Thoracic aorta (tissue), 2 donors: ENCODE data around the gene TMEM145. TPM values are rescaled to one million over a fixed set of nuclear protein-coding genes. Genes with fewer than 3 reads are reported as not detected.

Experiments used
- ATAC-seq: fragments of 150-250 bp; one replicate; pipeline ENCODE4 v1.8.0; 2017; ENCODE audit warnings: low read depth; ENCODE audit not compliant: insufficient number of reproducible peaks, low FRiP score
- DNase-seq: peaks from one replicate; pipeline ENCODE4 v3.0.0-alpha.2; 2020; ENCODE audit warnings: low spot score
- H3K27ac ChIP-seq, 2 donors: fragments of 200-600 bp; sonication (generic); 1 replicate in 1 of 2; 2 replicates in 1 of 2; pipeline ENCODE4 v1.5.1; 2016; ENCODE audit warnings: mild to moderate bottlenecking in 2 of 2, moderate library complexity in 2 of 2
- H3K27me3 ChIP-seq: fragments of 200-600 bp; sonication (generic); replicated peaks from 2 replicates; pipeline ENCODE4 v1.6.0; 2016; ENCODE audit warnings: mild to moderate bottlenecking; ENCODE audit not compliant: insufficient read depth
- H3K36me3 ChIP-seq: fragments of 200-600 bp; sonication (generic); one replicate; pipeline ENCODE4 v1.5.1; 2016
- H3K4me1 ChIP-seq, 2 donors: fragments of 200-600 bp; sonication (generic); 1 replicate in 1 of 2; 2 replicates in 1 of 2; pipeline versions ENCODE4 v1.5.1 to v1.6.0; 2016; ENCODE audit warnings: low read depth in 2 of 2, mild to moderate bottlenecking in 1 of 2; ENCODE audit not compliant: control insufficient read depth in 1 of 2
- H3K4me3 ChIP-seq: fragments of 200-600 bp; sonication (generic); 2 replicates; pipeline ENCODE4 v1.5.1; 2016; ENCODE audit warnings: mild to moderate bottlenecking
- H3K9me3 ChIP-seq: fragments of 200-600 bp; sonication (generic); 2 replicates; pipeline ENCODE4 v1.5.1; 2016
- CTCF ChIP-seq: fragments of 200-600 bp; sonication (generic); IDR thresholded peaks from one replicate; pipeline ENCODE4 v1.5.1; 2019; ENCODE audit warnings: antibody characterized with exemption
- total RNA-seq, 2 donors: library from RNA; depleted of rRNA; stranded (reverse); fragments of >200 nt; gene quantifications; one replicate each; pipeline versions ENCODE4 v1.1.0 to v1.2.3, GENCODE V29; 2016

The TMEM145 gene
- total RNA-seq, 2 donors from 2014 or later = not detected

- H3K4me3 ChIP-seq = peak within 1 kb of the TSS; percentile 78
- DNase-seq (peak; percentile 100), ATAC-seq (peak; percentile 91)
- H3K36me3 ChIP-seq = peaks cover 14% of the 10 kb centered on the region
- peaks cover 17 to 39% of the 10 kb centered on the region in 2 donors for H3K4me1 ChIP-seq
- no peaks in the 10 kb centered on the region for H3K27me3 ChIP-seq
- no peak for TF ChIP-seq CTCF
- peak within 1 kb of the TSS; percentile 99 for H3K27ac ChIP-seq
- H3K9me3 ChIP-seq = no peaks in the 10 kb centered on the region
Observed at GRCh38 chr19:42268704-42269477, 44.2 kb upstream of the TMEM145 start, which contains the start of gene CIC. TSS of gene CIC (plus strand) at chr19:42269252. CDS start at chr19:42271784, 2,532 bp downstream.

DNA sequence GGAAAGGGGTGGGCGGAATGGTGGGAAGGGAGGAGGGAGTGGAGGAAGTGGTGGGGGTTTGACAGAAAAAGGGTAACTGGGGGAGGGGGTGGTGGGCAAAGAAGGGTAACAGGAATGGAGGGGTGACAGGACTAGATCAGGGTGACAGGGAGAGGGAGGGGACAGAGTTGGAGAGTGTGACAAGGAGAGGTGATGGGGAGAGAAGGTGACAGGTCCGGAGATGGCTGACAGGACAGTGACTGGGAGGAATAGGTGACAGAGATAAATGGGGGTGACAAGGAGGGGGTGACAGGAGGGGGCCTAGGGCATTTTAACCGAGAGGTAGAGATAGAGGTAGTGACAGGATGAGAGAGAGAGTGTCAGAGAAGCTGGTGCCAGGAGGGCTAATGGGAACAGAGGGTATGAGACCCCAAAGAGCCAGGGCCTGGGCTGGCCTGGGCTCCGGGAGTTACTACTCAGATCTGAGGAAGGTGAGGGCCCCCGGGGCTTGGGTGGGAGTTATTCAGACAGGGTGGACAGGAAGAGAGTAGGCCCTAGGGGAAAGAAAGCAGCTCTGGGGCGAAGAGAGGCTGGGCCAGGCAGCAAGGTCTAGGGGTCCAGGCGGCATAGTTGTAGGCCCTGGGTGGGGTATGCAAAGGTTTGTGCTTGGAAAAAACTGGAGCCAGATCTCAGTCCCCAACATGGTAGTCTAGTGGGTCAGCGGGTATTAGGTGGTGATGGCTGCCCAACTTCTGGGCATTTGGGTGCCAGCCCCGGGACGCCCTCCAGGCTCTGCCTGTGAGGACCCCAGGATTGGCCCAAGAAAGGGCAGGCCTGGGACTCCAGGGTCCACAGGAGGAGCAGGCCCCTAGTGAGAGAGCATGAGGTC, 43.4 kb upstream of the TMEM145 start:
- Histone ChIP-seq H3K4me1 (peaks cover 17 to 47% of the 10 kb centered on the region in 2 donors), H3K36me3 (peaks cover 23% of the 10 kb centered on the region), H3K4me3 (peak overlapping the region; percentile 78), H3K27me3 (no peaks in the 10 kb centered on the region), H3K27ac (peak overlapping the region; percentile 85 to 99), H3K9me3 (no peaks in the 10 kb centered on the region)
- no peak for ATAC-seq
- TF ChIP-seq CTCF = no peak
- DNase-seq = no peak

DNA sequence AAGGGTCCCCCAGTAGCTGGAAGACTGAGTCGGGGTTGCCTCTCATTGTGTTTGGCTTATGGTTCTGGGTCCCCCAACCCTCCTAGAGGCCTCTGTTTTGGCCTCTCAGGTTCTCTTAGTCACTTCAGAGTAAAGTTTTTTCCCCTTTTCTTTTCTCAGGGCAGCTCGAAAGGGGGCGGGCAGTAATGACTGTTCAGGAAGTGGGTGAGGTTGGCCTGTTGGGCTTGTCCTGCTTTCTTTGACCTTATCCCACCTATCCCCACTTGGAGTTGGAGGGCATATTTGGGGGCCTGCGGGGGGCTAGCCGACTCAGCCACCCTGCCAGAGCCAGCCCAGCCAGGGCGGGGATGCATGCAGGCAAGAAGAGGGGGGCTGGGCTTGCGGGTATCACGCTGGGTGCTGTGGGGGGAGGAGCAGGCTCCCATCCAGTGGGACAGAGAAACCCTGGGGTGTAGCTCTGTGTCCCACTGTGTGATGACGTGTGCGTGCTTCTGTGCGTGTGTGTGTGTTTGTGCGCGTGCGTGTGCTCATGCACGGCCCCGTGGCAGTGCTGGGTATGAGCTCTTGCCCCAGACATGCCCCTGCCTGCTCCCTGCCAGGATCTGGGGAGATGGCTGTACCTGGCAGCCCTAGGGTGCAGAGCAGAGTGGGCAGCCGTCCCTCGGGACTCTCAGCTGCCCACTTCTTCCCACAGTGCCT, 42.6 kb upstream of the TMEM145 start:
- Histone ChIP-seq H3K36me3 (peaks cover 30% of the 10 kb centered on the region), H3K4me1 (peaks cover 20 to 55% of the 10 kb centered on the region in 2 donors), H3K4me3 (peak overlapping the region; percentile 78), H3K9me3 (no peaks in the 10 kb centered on the region), H3K27me3 (no peaks in the 10 kb centered on the region), H3K27ac (peak overlapping the region; percentile 85 to 99)
- no peak for DNase-seq
- TF ChIP-seq CTCF = no peak
- no peak for ATAC-seq

- DNase-seq = no peak
- no peaks in the 10 kb centered on the region for H3K9me3 ChIP-seq
- H3K4me1 ChIP-seq = peaks cover 24 to 59% of the 10 kb centered on the region in 2 donors
- no peak for TF ChIP-seq CTCF
- H3K4me3 ChIP-seq = peak overlapping the region; percentile 78
- ATAC-seq = no peak
- no peaks in the 10 kb centered on the region for H3K27me3 ChIP-seq
- H3K27ac ChIP-seq = peak overlapping the region; percentile 85 to 99
- peaks cover 30% of the 10 kb centered on the region for H3K36me3 ChIP-seq
Observed at GRCh38 chr19:42271045-42271419, 42.1 kb upstream of the TMEM145 start.
